NCI-H1930 (cell line): Measurements from ENCODE around the gene IQGAP2.

Experiments used
- DNase-seq, 2 experiments: peaks; one replicate each; lab custom pipeline; 2025; lab: John Stamatoyannopoulos, UW

The IQGAP2 gene

DNA sequence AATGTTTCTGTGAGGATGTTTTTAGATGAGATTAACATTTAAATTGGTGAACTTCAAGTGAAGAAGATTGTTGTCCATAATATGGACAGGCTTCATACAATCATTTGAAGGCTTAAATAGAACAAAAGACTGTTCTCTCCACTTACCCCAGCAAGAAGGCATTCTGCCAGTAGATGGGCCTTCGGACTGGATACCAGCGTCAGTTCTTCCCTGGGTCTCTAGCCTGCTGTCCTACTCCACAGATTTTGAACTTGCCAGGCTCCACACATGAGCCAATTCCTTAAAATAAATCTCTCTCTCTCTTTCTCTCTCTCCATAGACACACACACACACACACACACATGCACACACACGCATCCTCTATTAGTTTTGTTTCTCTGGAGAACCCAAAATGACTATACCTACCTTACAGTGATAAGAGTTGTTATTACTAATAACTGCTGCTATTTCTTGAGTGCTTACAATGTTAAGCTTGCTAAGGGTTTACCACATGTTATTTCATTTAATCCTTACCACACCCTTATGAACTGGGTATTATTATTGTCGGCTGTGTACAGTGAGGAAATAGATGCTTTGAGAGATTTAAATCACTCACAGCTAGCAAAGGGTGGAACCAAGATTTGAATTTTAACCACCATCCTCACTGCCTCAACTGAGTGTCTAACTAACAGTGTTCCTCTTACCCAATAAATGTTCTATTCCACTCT, 19.8 kb upstream of the IQGAP2 start:
- DNase-seq, result no peak

- no peak for DNase-seq
Observed at GRCh38 chr5:76384189-76384588, 18.9 kb upstream of the IQGAP2 start.

DNA sequence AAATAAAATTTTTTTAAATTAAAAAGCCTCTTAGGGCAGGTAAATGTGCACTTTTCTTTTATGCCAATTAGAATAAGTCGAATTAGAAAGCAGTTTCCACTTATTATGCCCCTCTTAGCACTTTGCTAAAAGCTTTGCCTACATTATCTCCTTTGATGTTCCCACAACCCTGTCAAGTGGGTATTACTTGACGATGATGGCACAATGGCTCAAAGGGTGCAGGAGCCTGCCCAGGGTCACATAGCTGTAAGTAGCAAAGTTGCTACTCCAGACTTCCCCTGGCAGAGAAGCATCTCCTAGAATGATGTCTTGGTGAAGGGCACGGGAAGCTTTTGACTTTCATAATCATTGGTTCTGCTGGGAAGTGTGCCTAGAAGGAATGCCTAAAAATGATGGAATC, 18.4 kb upstream of the IQGAP2 start:
- DNase-seq, result no peak

- DNase-seq, result no peak
Observed at GRCh38 chr5:76385540-76385939, 17.5 kb upstream of the IQGAP2 start.

GRCh38 chr5:76386360-76386759, 16.7 kb upstream of the IQGAP2 start:
- DNase-seq, result no peak

DNA sequence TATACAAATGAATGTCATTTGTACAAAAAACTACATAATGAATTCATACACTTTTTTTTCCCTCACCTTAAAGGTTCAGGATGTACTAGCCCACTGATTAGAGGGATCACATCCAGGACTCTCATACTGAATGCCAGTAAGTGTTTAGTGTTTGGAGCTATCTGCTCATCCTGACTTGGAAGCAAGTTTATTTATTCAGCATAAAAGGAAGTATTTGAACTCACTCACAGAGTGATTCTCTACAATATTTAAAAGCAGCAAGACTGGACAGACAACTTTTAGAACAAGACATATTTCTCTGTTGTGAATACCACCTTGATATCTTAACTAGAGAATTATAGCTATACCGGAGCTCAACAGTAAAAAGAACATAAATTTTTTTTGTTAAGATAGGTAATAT, 14.8 kb upstream of the IQGAP2 start:
- no peak for DNase-seq

DNA sequence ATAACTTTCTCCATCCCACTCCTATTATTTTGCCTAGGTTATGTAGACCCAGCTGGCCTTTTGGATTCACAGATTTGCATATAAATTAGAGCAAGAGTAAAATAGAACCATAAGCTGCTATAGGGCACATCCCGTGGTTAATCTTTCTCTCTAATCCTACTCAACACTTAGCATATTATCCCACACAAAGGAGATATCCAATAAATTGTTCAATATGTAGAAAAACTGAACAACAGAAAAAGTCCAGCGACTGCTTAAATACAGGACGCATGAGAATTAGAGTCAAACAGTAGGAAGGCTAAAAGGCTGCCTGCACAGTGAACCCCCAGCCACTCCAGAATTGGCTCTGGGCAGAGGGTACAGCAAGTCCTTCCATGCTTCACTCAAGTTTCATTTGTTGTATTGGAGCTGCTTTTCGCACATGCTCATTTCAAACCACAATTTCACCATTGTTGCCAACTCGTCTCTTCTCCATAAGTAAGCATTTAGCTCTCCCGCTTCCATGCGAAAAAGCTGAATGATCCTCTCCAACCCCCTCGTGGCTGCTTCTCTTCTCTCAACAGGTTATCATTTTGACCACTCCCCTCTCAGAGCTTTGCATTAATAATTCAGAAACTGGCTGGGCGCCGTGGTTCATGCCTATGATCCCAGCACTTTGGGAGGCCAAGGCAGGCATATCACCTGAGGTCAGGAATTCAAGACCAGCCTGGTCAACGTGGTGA, 14.1 kb upstream of the IQGAP2 start:
- DNase-seq, result no peak

DNA sequence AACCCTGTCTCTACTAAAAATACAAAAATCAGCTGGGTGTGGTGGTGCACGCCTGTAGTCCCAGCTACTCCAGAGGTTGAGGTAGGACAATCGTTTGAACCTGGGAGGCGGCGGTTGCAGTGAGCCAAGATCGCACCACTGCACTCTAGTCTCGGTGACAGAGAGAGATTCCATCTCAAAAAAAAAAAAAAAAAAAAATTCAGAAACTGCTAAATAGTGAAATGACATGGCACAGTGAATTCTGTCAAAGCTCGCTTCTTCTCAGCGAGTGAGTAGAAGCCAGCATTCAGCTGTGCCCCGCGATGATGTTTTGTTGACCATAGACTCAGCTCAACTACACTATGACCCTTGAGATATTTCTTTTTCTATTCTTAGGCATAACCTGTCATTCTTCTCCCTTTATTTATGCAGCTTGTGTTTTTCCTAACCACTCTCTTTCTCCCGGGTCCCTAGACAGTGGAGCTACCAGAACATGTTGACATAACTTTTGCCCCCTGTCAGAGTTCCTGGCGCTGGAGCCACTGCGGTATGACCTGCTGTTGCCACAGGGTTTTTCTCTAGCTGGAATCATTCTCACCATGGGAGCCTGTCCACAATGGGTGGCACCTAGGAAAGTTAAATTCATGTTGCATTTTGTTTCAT, 13.5 kb upstream of the IQGAP2 start:
- no peak for DNase-seq

- no peak for DNase-seq
Observed at GRCh38 chr5:76391014-76391413, 12.1 kb upstream of the IQGAP2 start.

- no peak for DNase-seq
Observed at GRCh38 chr5:76393035-76393680, 9.9 kb upstream of the IQGAP2 start.

GRCh38 chr5:76397200-76397599, 5.9 kb upstream of the IQGAP2 start:
- no peak for DNase-seq

- no peak for DNase-seq
Observed at GRCh38 chr5:76399268-76399667, 3.8 kb upstream of the IQGAP2 start.

DNA sequence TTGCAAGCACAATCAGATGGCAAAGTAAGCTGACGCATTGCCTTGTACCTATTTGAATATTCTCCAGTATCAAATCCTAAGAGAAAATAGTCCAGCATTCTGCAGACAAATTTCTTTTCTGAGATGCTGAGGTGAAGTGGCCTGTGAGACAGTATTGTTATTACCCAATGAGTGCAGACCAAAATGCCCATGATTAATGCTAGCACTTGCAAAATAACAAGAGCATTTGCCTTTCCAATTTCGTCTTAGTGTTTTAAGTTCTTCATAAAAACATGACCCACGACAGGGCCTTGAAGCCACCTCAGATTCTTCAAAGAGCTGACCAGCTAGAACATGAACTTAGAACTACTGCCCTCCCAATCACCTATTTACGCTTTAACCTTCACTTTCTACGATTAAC, 2.6 kb upstream of the IQGAP2 start:
- DNase-seq, result no peak

DNA sequence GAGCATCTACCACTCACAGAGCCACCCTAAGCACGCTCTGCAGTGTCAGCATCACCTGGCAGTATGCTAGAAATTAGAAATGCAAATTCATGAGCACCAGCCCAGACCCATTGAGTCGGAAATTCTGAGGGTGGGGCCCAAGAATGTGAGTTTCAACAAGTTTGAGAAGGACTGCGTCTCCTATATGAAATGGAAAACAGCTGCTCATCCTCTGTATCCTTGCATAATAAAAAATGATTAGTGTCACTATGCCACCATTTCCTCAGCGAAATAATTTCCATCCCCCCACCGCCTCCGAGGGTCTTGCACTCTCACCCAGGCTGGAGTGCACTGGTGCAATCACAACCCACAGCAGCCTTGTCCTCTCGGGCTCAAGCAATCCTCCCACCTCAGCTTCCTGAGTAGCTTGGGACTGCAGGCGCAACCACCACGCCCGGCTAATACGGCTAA, 1.3 kb upstream of the IQGAP2 start:
- DNase-seq, result no peak

DNA sequence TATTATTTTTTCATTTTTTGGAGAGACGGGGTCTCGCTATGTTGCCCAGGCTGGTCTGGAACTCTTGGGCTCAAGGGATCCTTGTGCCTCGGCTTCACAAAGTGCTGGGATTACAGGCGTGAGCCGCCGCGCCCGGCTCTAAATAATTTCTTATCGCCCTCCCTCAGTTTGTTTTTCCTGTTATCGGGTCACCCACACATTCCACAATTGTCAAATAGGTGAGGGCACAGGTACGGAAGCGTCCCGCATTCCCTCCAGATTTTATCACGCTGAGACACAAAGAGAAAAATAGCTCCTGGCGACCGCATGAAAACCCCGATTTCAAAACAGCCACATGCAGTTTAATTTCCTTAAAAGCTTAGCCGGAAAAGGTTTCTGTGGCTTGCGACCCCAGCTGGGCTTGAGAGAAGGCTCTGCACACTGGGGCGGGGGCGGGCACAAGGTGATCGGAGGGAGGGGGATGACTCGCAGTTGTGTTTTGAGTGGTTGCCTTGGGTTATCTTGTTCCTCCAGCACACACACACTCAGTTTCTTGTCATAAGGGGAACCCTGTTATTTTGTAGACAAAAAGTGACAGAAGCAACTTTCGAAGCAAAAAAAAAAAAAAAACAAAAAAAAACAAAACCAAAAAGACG, 717 bp upstream of the IQGAP2 start:
- peak; percentile 25 to 35 for DNase-seq

- peak; percentile 22 to 37 for DNase-seq
Observed at GRCh38 chr5:76403766-76404222, 709 bp downstream of the IQGAP2 start.

DNA sequence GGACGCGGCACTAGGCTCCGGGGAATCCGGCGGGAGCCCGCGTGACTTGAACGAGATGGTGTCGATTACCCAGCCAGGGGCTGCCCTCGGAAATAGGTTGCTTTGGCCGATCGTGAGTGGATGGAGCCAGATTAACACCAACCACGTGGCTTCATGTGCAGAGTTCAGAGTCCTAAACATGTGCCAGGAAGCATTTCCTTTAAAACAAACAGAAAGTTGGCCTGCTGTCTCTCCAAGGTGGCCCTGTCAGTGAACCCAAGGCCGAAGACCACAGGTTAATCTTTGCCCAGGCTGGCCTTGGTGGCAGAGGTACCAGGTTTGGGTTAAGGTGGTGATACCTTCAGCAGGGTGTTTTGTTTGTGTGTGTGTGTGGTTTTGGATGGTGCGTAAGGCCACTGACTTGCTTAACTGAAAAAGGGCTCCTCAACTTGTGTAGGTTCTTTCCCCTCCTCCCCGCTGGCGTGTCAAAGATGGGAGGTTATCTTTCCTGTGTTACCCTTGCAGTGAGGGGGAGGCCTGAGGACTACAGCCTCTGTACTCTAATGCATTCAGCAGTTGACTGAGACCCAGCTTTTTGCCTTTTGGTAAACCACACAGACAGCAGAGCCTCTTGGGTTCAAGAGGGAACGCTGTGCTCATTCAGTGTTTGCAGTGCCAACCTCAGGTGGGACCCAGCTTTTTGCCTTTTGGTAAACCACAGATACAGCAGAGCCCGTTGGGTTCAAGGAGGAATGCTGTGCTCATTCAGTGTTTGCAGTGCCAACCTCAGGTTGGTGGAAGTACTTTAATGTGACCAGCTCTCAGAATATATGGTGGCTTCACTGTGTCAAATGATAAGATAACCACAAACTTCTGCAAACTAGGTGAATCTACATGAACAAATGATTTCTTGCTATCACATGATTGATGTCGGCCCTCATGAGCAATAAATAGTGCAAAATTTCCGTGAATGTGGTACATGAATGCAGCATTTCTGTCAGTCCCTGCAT, 1.4 kb downstream of the IQGAP2 start:
- DNase-seq, result no peak

DNA sequence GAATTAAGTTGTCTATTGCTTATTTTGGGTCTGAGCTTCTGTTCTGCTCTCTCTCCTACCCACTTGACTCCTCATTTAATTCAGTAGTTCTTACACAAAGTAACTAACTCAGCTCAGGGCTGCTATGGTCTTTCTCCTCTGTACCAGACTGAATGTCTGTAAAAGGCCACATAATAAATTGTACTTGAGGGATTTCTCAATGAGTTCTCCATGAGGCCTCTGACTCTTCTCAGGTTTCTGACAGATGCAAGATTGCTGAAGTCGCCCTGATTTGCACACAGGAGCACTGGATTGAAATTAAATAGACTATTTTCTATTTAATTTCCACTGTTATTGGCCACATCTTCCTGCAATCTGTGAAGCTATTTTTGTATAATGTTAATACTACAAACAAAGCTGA, 2.9 kb downstream of the IQGAP2 start:
- no peak for DNase-seq

DNA sequence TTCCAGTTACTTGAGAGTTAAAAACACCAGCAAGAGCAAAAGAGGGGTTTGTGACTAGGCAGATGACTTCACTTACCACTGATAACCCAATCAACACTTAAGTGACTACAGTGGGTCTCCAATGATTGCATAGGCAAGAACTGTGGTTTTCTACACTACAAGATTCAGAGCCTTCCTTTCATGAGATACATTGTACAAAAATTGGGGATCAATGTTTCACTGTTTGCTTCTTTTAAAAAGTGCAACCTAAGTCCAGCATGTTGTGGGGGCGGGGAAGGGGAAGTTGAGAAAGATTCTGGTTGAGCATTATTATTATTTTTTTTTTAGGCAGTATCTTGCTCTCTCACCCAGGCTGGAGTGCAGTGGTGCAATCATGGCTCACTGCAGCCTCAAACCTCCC, 3.6 kb downstream of the IQGAP2 start:
- no peak for DNase-seq

DNA sequence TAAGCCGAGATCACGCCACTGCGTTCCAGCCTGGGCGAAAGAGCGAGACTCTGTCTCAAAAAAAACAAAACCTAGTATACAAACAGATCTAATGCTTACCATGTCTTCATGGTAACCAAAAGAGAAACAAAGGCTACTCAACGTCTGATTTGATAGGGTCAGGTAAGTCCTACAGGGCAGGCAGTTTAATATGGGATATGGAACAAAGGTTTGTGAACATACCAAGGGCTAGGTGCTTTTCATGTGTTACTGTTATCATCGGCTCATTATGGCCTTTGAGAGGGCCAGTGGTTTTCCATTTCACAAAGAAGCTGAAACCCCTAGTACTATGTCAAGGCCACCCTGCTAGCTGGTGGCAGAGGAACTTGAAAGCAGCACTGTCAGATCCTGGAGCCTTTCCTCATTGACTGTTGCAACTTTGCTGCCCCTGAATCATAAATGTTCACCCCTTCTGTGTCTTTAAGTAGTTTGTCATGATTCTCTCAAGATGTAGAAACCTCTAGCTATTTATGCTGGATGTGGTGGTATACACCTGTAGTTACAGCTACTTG, 5.1 kb downstream of the IQGAP2 start:
- DNase-seq, result no peak

GRCh38 chr5:76412511-76412910, 9.4 kb downstream of the IQGAP2 start:
- no peak for DNase-seq
